ES-I3 (cell line): ENCODE measurements around the gene PCIF1.
"Not testable (repeated sequence)": the region's sequence is repeated elsewhere in the genome, so short reads cannot be mapped to it uniquely, and the experiment has no call there.

Experiments
- H3K36me3 ChIP-seq: 2 replicates; pipeline ENCODE4 v1.6.1; 2013; ENCODE audit warnings: mild to moderate bottlenecking, low read length, control low read depth, moderate library complexity; ENCODE audit not compliant: insufficient read depth
- H3K4me1 ChIP-seq: 2 replicates; pipeline ENCODE4 v1.6.1; 2013; ENCODE audit warnings: mild to moderate bottlenecking, control low read depth, low read length; ENCODE audit not compliant: insufficient read depth
- H3K9ac ChIP-seq: 2 replicates; pipeline ENCODE4 v1.6.1; 2013; ENCODE audit warnings: low read depth, mild to moderate bottlenecking, low read length, moderate library complexity
- H3K9me3 ChIP-seq: 2 replicates; pipeline ENCODE4 v1.6.1; 2013; ENCODE audit warnings: mild to moderate bottlenecking, low read length, moderate library complexity; ENCODE audit not compliant: control insufficient read depth, insufficient read depth

Gene PCIF1

GRCh38 chr20:45969712-45970634 is 35.5 kb downstream of the PCIF1 start:
- H3K9ac ChIP-seq = no peak overlapping the region
- H3K36me3 ChIP-seq = peaks cover 10% of the 10 kb centered on the region
- H3K4me1 ChIP-seq = 0 out of 2 replicates have a peak, but pooled peaks cover 10% of the 10 kb centered on the region
- H3K9me3 ChIP-seq = no peaks in the 10 kb centered on the region

DNA sequence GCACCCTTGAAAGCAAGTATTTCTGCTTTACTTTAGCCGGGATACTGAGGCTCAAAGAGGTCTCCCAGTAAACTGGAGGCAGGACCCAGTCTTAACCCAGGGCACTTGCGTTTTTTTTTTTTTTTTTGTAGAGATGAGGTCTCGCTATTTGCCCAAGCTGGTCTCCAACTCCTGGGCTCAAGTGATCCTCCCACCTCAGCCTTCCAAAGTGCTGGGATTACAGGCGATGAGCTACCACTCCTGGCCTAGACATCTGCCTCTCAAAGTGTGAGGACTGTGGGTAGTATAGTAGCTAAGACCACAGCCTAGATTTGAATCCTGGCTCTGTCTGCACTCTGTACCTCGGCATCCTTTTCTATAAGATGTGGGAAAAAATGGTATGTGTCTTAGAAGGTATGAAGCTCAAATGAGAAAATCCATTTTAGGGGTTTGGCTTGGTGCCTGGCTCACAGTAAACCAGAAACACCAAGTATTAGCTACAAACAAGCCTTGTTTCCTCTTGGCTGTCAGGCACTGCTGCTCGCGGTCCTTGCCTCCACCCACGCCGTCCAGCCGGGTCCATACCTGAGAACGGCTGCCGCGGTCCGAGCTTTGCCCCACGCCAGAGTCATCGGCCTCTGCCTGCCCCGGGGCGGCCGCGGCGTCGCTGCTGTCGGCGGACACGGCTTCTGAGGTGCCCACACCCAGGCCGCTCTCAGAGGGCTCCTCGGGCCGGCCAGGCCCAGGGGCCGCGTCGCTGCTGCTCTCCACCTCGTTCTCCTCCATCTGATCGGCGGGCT is 36.4 kb downstream of the PCIF1 start:
- Histone ChIP-seq H3K9me3 (no peaks in the 10 kb centered on the region), H3K36me3 (peaks cover 10% of the 10 kb centered on the region), H3K9ac (peak overlapping the region; percentile 99; the same call in 1 of the 2 replicates), H3K4me1 (0 out of 2 replicates have a peak, but pooled peaks cover 10% of the 10 kb centered on the region)

DNA sequence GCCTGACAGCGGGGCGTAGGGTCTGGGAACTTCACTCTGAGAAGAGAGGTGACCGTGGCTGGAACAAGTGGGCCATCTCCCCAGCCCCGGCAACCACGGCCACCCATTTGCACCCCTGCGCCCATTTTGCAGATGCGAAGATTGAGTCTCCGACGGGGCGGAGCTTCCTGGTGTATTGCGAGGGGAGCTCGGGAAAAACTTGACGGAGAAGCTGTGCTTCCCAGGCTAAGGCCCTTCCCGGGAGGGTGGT is 36.9 kb downstream of the PCIF1 start:
- H3K9me3 ChIP-seq = no peaks in the 10 kb centered on the region
- H3K9ac ChIP-seq = peak overlapping the region; percentile 99
- 0 out of 2 replicates have a peak, but pooled peaks cover 10% of the 10 kb centered on the region for H3K4me1 ChIP-seq
- H3K36me3 ChIP-seq = peaks cover 10% of the 10 kb centered on the region

DNA sequence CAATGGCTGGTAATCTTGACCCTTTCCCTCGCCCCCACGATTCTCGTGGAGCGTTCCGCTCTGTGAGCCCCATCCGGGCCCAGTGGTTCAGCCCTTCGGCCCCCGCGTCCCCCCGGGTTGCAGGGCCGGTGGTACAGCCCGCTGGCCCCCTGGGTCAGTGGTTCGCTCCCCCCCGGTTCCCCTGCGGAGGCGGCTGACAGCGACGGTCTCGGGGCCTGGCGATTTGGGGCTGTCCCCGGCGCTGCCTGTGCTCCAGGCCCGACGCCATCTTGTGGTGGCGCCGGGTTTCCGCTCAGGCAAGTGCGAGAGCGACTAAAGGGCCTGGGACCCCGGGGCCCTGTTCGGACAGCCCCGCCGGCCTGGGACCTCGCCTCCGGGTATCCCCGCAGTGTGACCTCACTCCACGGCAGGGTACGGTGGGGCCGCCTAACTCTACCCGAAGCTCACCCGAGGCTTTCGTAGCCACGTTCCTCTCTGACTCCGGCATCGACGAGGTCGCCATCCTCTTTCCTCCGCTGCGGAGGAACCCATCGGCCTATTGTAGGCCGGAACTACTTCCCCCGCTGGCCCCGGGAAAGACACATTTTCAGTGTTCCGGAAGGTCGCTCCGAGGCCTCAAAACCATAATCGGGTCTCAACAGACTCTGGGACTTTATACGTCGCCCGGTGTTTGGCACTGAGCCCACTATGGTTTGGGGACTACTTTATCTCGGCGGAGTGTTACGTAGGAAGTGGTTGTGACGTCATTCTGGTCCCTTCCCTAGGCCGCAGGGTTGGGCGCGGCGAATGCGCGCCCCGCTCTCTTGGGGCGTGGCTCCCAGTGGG is 37.4 kb downstream of the PCIF1 start, which contains the start of gene ZNF335:
Gene ZNF335 (minus strand): TSS at position 529 of the 825 bp plus-strand sequence. CDS start 793 bp downstream, outside the sequence.
- Histone ChIP-seq H3K36me3 (peaks cover 7% of the 10 kb centered on the region), H3K4me1 (0 out of 2 replicates have a peak, but pooled peaks cover 10% of the 10 kb centered on the region), H3K9me3 (no peaks in the 10 kb centered on the region), H3K9ac (peak within 1 kb of the TSS; percentile 99)

GRCh38 chr20:45972500-45973183 is 38.2 kb downstream of the PCIF1 start:
- Histone ChIP-seq H3K9ac (peak overlapping the region; percentile 99), H3K9me3 (no peaks in the 10 kb centered on the region), H3K36me3 (peaks cover 3% of the 10 kb centered on the region; the same call in 1 of the 2 replicates), H3K4me1 (0 out of 2 replicates have a peak, but pooled peaks cover 10% of the 10 kb centered on the region)

DNA sequence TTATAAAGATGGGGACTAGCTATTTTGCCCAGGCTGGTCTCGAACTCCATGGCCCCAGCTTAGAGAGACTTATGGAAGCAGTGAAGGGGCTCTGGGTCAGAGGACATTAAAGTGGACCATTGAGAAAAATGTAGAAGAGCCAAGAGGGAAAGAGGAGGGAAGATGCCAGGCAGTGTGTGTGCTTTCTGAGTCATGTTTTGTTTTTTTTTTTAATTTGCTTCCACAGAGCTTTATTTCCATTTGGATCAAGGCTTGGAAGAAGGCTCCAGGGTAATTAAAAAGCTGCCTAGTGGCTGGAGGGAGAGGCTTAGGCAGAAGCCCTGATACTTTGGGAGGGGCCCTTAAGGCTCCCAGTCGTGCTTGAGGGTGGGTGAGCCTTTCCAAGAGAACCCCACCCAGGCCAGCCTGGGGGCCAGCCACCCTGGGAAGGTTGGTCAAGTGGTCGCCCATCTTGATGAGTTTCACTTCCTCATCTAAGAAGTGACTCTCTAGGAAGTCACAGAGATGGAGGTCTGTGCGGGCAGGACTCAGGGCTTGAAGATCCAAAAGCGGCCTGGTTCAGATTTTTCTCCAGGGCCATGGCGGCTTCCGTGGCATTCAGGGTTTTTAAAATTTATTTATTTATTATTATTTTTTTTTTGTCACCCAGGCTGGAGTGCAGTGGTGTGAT is 40.5 kb downstream of the PCIF1 start:
- Histone ChIP-seq H3K9ac (no peak overlapping the region), H3K4me1 (0 out of 2 replicates have a peak, but pooled peaks cover 10% of the 10 kb centered on the region), H3K9me3 (no peaks in the 10 kb centered on the region), H3K36me3 (no peaks in the 10 kb centered on the region)

GRCh38 chr20:45975686-45976085 is 41.2 kb downstream of the PCIF1 start:
- Histone ChIP-seq H3K9me3 (no peaks in the 10 kb centered on the region), H3K4me1 (0 out of 2 replicates have a peak, but pooled peaks cover 5% of the 10 kb centered on the region), H3K9ac (no peak overlapping the region), H3K36me3 (no peaks in the 10 kb centered on the region)

GRCh38 chr20:45976086-45976485 is 41.6 kb downstream of the PCIF1 start:
- H3K9ac ChIP-seq = no peak overlapping the region
- H3K9me3 ChIP-seq = no peaks in the 10 kb centered on the region
- no peaks in the 10 kb centered on the region for H3K36me3 ChIP-seq
- 0 out of 2 replicates have a peak, but pooled peaks cover 3% of the 10 kb centered on the region for H3K4me1 ChIP-seq

- Histone ChIP-seq H3K36me3 (no peaks in the 10 kb centered on the region), H3K9me3 (no peaks in the 10 kb centered on the region), H3K9ac (no peak overlapping the region), H3K4me1 (peaks cover 11% of the 10 kb centered on the region)
These were observed 46.8 kb downstream of the PCIF1 start for GRCh38 chr20:45981261-45981660.

- Histone ChIP-seq H3K9me3 (no peaks in the 10 kb centered on the region), H3K36me3 (no peaks in the 10 kb centered on the region), H3K9ac (no peak overlapping the region), H3K4me1 (peaks cover 11% of the 10 kb centered on the region)
These were observed 48.8 kb downstream of the PCIF1 start for GRCh38 chr20:45983279-45983743.

GRCh38 chr20:45985573-45985972 is 51.1 kb downstream of the PCIF1 start:
- no peak overlapping the region for H3K9ac ChIP-seq
- H3K36me3 ChIP-seq = no peaks in the 10 kb centered on the region
- H3K9me3 ChIP-seq = no peaks in the 10 kb centered on the region
- H3K4me1 ChIP-seq = peaks cover 11% of the 10 kb centered on the region

DNA sequence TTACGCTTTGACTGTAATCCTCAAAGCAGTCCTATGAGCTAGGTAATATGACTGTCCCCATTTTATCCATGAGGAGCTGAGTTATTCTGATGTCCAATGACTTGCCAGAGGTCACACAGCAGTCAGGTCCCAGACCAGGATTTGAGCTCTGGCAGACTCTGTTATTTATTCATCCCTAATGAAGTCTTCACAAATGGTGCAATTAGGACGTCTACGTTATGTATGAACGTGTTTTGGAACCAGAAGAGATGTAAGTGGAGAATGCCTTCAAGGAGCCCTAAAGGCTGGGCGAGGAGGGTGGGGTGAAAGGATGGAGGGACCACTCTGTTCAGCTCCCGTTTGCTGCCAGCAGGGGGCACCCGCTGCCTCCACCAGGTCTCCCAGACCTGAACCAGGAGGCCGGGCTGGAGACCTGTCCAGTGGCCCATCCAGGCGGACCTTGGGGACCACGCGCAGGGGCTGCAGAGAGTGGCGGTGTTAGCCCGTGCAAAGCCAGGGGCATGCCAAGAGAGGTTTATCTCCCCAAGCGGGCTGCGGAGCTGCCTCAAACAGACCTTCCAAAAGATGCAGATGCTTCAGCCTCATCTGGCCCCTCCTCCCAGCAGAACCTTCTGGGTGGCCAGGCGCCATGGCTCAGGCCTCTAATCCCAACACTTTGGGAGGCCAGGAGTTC is 52.8 kb downstream of the PCIF1 start:
- Histone ChIP-seq H3K9me3 (no peaks in the 10 kb centered on the region), H3K4me1 (peaks cover 11% of the 10 kb centered on the region), H3K36me3 (no peaks in the 10 kb centered on the region), H3K9ac (no peak overlapping the region)

- not testable (repeated sequence) for H3K9ac ChIP-seq, H3K36me3 ChIP-seq, H3K9me3 ChIP-seq, H3K4me1 ChIP-seq
These were observed 54.3 kb downstream of the PCIF1 start for GRCh38 chr20:45988830-45989229.
